ENCODE data around the gene ENPP4. TPM values are rescaled to one million over a fixed set of nuclear protein-coding genes. Genes with fewer than 3 reads are reported as not detected.

ENPP4 gene
- total RNA-seq, 4 donors from 2014 or later: 25.1 to 41.8 (median 33.1) TPM

DNA sequence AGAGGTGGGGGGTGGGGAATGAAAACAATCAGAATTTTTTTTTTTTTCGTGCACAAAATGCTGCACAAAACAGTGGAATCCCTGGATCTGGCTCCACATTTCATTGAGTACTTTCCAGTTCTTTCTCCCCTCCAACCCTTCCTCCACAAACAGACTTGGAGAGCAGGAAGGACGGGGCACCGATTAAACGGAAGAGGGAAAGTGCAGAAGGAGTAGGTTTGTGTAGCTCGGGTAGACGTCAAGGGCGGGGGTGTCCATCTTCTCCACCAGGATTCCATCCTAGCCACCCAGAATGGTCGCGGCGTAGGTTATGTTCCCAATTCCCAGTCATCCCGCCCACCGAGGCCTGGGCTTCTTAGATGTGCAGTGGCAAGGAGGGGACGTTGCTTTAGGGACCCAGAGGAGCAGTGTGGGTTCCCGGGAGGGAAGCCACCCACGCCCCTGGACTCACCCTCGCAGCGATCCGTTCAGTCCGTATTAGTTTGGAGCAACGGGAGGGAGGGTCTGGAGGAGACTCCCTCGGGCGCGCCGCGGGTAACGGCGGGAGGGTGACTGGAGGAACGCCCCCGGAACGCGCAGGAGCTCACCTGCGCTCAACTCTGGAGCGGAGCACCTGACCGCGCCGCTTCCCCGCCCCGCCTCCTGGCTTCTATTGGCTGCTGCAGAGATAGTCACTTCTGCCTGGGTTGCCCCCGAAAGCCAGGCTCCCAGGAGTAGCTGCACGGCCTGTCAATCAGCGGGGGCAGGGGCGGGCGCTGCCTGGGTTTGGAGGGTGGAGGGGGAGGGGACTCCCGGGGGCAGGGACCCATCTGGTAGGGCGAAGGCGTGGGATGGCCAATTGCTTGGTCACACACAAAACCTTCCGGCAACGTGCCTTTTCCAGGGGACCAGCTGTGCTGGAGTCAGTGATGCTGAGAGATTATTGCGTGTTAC lies 40.8 kb downstream of the ENPP4 start, which contains the start of gene ENPP5:
TSS of gene ENPP5 (minus strand) at position 624 of the 933 bp plus-strand sequence. CDS start 2,718 bp downstream, outside the sequence.
- H3K27ac ChIP-seq: peak within 1 kb of the TSS; percentile 74 to 92 (median 86)
- intact Hi-C loops (cut with DNase I; ENCODE audit: low total_unique reads): loop anchor here (2.0 to 5.0 kb wide), 2 partner anchors 42 to 63 kb away; partner anchors contain the start of gene ENPP4
- DNase-seq (peak; percentile 88 to 93), ATAC-seq (peak; percentile 82 to 90)
- peaks cover 43 to 47% of the 10 kb centered on the region in 2 donors for H3K4me1 ChIP-seq
- H3K9me3 ChIP-seq: no peaks in the 10 kb centered on the region
- no peaks in the 10 kb centered on the region for H3K27me3 ChIP-seq
- H3K4me3 ChIP-seq: peak within 1 kb of the TSS; percentile 71 to 91 (median 81)
- no peaks in the 10 kb centered on the region for H3K36me3 ChIP-seq
- TF ChIP-seq, protein P1, sequence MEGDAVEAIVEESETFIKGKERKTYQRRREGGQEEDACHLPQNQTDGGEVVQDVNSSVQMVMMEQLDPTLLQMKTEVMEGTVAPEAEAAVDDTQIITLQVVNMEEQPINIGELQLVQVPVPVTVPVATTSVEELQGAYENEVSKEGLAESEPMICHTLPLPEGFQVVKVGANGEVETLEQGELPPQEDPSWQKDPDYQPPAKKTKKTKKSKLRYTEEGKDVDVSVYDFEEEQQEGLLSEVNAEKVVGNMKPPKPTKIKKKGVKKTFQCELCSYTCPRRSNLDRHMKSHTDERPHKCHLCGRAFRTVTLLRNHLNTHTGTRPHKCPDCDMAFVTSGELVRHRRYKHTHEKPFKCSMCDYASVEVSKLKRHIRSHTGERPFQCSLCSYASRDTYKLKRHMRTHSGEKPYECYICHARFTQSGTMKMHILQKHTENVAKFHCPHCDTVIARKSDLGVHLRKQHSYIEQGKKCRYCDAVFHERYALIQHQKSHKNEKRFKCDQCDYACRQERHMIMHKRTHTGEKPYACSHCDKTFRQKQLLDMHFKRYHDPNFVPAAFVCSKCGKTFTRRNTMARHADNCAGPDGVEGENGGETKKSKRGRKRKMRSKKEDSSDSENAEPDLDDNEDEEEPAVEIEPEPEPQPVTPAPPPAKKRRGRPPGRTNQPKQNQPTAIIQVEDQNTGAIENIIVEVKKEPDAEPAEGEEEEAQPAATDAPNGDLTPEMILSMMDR (IDR thresholded peaks at IDR 0.05 in 4 of 5, conservative IDR thresholded peaks at IDR 0.05 in 1 of 5): no peak
- peak; percentile 75 to 83 for TF ChIP-seq POLR2A (IDR thresholded peaks at IDR 0.05)
- in situ Hi-C loops (cut with MboI; ENCODE audit: low sequenced_read_pairs in 4 of 4): no loop called here

DNA sequence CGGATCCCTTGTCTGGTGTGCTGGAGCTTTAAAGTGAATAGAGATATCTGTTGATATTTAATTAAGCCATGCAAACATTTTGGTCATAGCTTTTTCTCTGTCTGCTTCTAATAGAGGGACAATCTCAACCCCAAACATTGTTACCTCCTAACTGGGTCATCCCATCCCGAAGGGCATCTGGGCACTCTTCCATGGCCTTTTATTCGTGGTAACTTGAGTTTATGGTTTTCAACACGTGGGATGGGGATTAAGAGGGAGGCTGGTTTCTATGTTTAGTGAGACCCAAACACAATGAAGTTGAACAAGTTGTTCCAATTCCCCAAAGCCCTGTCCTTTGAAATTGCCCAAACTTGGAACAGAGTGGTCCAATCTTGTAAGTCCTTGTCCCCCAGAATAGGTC lies 42.4 kb downstream of the ENPP4 start:
- DNase-seq (peak; percentile 46 to 60), ATAC-seq (peak; percentile 36 to 49)
- peak overlapping the region; percentile 74 to 92 (median 86) for H3K27ac ChIP-seq
- TF ChIP-seq, protein P1 (IDR thresholded peaks at IDR 0.05 in 4 of 5, conservative IDR thresholded peaks at IDR 0.05 in 1 of 5): no peak
- no peak for TF ChIP-seq POLR2A (IDR thresholded peaks at IDR 0.05)
- H3K36me3 ChIP-seq: no peaks in the 10 kb centered on the region
- no peak overlapping the region for H3K4me3 ChIP-seq
- intact Hi-C loops (cut with DNase I; ENCODE audit: low total_unique reads) (loop anchor here (5.0 kb wide), 1 partner anchor 65 kb away; no protein-coding TSS in a partner anchor), in situ Hi-C loops (cut with MboI; ENCODE audit: low sequenced_read_pairs in 4 of 4) (no loop called here)
- H3K27me3 ChIP-seq: no peaks in the 10 kb centered on the region
- H3K9me3 ChIP-seq: no peaks in the 10 kb centered on the region
- H3K4me1 ChIP-seq: peaks cover 43 to 47% of the 10 kb centered on the region in 2 donors

DNA sequence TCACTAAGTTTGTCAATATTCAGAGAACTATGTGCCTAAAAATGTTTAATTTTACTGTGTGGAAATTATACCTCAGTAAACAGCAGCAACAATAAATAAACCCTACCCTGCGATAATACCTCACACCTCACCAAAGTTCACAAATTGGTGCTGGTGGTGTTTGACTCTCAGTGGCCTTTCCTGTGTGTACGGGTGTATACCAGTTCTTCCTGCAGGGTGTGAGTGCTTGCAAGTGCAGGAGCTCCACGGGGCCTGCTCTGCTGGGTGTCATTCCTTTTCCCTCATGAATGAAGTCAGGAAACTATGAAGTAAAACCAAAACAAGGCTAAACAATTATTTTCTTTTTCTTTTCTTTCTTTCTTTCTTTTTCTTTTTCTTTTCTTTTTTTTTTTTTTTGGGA lies 45.1 kb downstream of the ENPP4 start:
- no peak for TF ChIP-seq POLR2A (IDR thresholded peaks at IDR 0.05)
- TF ChIP-seq, protein P1 (IDR thresholded peaks at IDR 0.05 in 4 of 5, conservative IDR thresholded peaks at IDR 0.05 in 1 of 5): no peak
- no peak for ATAC-seq
- Histone ChIP-seq H3K4me1 (peaks cover 37 to 41% of the 10 kb centered on the region in 2 donors), H3K4me3 (no peak overlapping the region), H3K27ac (peak overlapping the region in 3 of 4 donors; percentile 85 to 92 (median 86)), H3K36me3 (no peaks in the 10 kb centered on the region), H3K9me3 (no peaks in the 10 kb centered on the region), H3K27me3 (no peaks in the 10 kb centered on the region)
- DNase-seq: no peak
- in situ Hi-C loops (cut with MboI; ENCODE audit: low sequenced_read_pairs in 4 of 4): no loop called here
- intact Hi-C loops (cut with DNase I; ENCODE audit: low total_unique reads): loop anchor here (5.0 kb wide), 1 partner anchor 68 kb away; no protein-coding TSS in a partner anchor

DNA sequence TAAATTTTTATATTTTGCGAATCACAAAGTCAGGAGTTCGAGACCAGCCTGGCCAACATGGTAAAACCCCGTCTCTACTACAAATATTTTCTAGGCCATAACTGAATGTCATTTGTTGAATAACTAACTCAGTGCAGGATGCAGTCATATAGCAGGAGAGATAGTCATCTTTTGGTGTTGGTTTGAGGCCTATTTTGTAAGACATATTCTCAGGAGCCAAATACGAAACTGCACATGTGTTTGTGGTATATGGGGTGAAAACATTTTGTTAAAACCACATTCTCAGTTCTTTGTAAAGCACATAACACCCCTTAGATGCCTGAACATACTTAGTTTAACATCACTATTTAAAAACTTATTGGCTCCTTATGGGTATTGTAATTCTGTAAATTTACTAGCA lies 45.7 kb downstream of the ENPP4 start:
- no peaks in the 10 kb centered on the region for H3K27me3 ChIP-seq
- in situ Hi-C loops (cut with MboI; ENCODE audit: low sequenced_read_pairs in 4 of 4): no loop called here

More for the DNA sequence above, 45.7 kb downstream of the ENPP4 start:
- H3K27ac ChIP-seq: peak overlapping the region in 2 of 4 donors; percentile 86 to 92
- no peaks in the 10 kb centered on the region for H3K36me3 ChIP-seq
- TF ChIP-seq POLR2A (IDR thresholded peaks at IDR 0.05): no peak
- TF ChIP-seq, protein P1 (IDR thresholded peaks at IDR 0.05 in 4 of 5, conservative IDR thresholded peaks at IDR 0.05 in 1 of 5): no peak
- intact Hi-C loops (cut with DNase I; ENCODE audit: low total_unique reads): no loop called here
- ATAC-seq: no peak
- H3K4me1 ChIP-seq: peaks cover 32 to 40% of the 10 kb centered on the region in 2 donors
- H3K9me3 ChIP-seq: no peaks in the 10 kb centered on the region
- DNase-seq: no peak
- no peak overlapping the region for H3K4me3 ChIP-seq
